HEK293 (cell line): ENCODE results near the gene PDGFD.

Experiments used
- CTCF ChIA-PET: fragments of 350-600 bp; formaldehyde crosslinking; extraction: SDS; loops from one replicate; lab custom pipeline; 2021; ENCODE audit warnings: antibody characterized with exemption; lab: Yijun Ruan, JAX
- POLR2A ChIA-PET: fragments of 300-600 bp; formaldehyde crosslinking; extraction: SDS; loops from one replicate; lab custom pipeline; 2020; ENCODE audit warnings: antibody characterized with exemption, inconsistent platforms; lab: Yijun Ruan, JAX
- H3K27ac ChIP-seq: fragments of 200-500 bp; sonication (Bioruptor generic); 2 replicates; pipeline ENCODE4 v1.5.1; 2014; ENCODE audit warnings: low read depth, low read length, control low read depth, inconsistent platforms; ENCODE audit errors: extremely low read depth
- H3K36me3 ChIP-seq, 2 experiments: fragments of 200-500 bp in 1 of 2; sonication (Bioruptor generic) in 1 of 2; 1 replicate in 1 of 2; 2 replicates in 1 of 2; pipeline ENCODE4 v1.5.1; 2014 to 2017; ENCODE audit warnings: inconsistent platforms in 2 of 2, low read length in 2 of 2; ENCODE audit not compliant: control insufficient read depth in 2 of 2, insufficient read depth in 1 of 2
- H3K4me1 ChIP-seq: fragments of 200-500 bp; sonication (Bioruptor generic); 2 replicates; pipeline ENCODE4 v1.5.1; 2014; ENCODE audit warnings: mild to moderate bottlenecking, low read length, inconsistent platforms; ENCODE audit not compliant: control insufficient read depth, insufficient read depth
- H3K4me3 ChIP-seq: 2 replicates; pipeline ENCODE4 v1.5.1; 2011; ENCODE audit warnings: low read depth, mild to moderate bottlenecking, control low read depth, low read length, moderate library complexity
- H3K9me3 ChIP-seq: fragments of 200-500 bp; sonication (Bioruptor generic); 2 replicates; pipeline ENCODE4 v1.5.1; 2014; ENCODE audit warnings: low read depth, low read length, inconsistent platforms; ENCODE audit not compliant: control insufficient read depth, insufficient read depth
- BCL11B ChIP-seq: fragments of 450-650 bp; formaldehyde crosslinking; IDR thresholded peaks from 2 replicates; pipeline ENCODE4 v1.5.1; 2016; ENCODE audit warnings: low read depth, missing biosample characterization, missing genetic modification characterization
- EGR2 ChIP-seq: fragments of 450-650 bp; formaldehyde crosslinking; IDR thresholded peaks from 2 replicates; pipeline ENCODE4 v1.5.1; 2016; ENCODE audit warnings: low read depth, missing biosample characterization, missing genetic modification characterization
- HIC1 ChIP-seq: fragments of 450-650 bp; formaldehyde crosslinking; IDR thresholded peaks from 2 replicates; pipeline ENCODE4 v1.5.1; 2016; ENCODE audit warnings: missing biosample characterization, missing genetic modification characterization
- MEIS1 ChIP-seq: sonication (generic); formaldehyde crosslinking; IDR thresholded peaks from 2 replicates; pipeline ENCODE4 v1.8.1; 2022; ENCODE audit warnings: missing genetic modification reagents, mild to moderate bottlenecking, borderline replicate concordance
- PATZ1 ChIP-seq: fragments of 450-650 bp; formaldehyde crosslinking; IDR thresholded peaks from 2 replicates; pipeline ENCODE4 v1.5.1; 2016; ENCODE audit warnings: missing biosample characterization, missing genetic modification characterization
- PRDM4 ChIP-seq: fragments of 450-650 bp; formaldehyde crosslinking; IDR thresholded peaks from 2 replicates; pipeline ENCODE4 v1.5.1; 2017; ENCODE audit warnings: missing biosample characterization, missing genetic modification characterization
- ZBTB10 ChIP-seq: fragments of 450-650 bp; formaldehyde crosslinking; IDR thresholded peaks from 2 replicates; pipeline ENCODE4 v1.5.1; 2016; ENCODE audit warnings: missing biosample characterization, missing genetic modification characterization
- ZBTB17 ChIP-seq: fragments of 450-650 bp; formaldehyde crosslinking; IDR thresholded peaks from 2 replicates; pipeline ENCODE4 v1.5.1; 2016; ENCODE audit warnings: missing biosample characterization, missing genetic modification characterization
- ZBTB8A ChIP-seq: fragments of 450-650 bp; formaldehyde crosslinking; IDR thresholded peaks from 2 replicates; pipeline ENCODE4 v1.5.1; 2016; ENCODE audit warnings: missing biosample characterization, missing genetic modification characterization
- ZNF354C ChIP-seq: fragments of 450-650 bp; formaldehyde crosslinking; IDR thresholded peaks from 2 replicates; pipeline ENCODE4 v1.5.1; 2016; ENCODE audit warnings: missing biosample characterization, missing genetic modification characterization, low read depth, borderline replicate concordance
- ZNF416 ChIP-seq: fragments of 450-650 bp; formaldehyde crosslinking; IDR thresholded peaks from 2 replicates; pipeline ENCODE4 v1.5.1; 2016; ENCODE audit warnings: missing biosample characterization, missing genetic modification characterization
- ZNF513 ChIP-seq: fragments of 450-650 bp; IDR thresholded peaks from 2 replicates; pipeline ENCODE4 v1.5.1; 2018; ENCODE audit warnings: missing biosample characterization, missing genetic modification characterization
- ZNF521 ChIP-seq: fragments of 450-650 bp; formaldehyde crosslinking; IDR thresholded peaks from 2 replicates; pipeline ENCODE4 v1.5.1; 2017; ENCODE audit warnings: missing biosample characterization, mild to moderate bottlenecking, missing genetic modification characterization
- ZNF664 ChIP-seq: fragments of 450-650 bp; formaldehyde crosslinking; IDR thresholded peaks from 2 replicates; pipeline ENCODE4 v1.5.1; 2016; ENCODE audit warnings: missing biosample characterization, missing genetic modification characterization
- ZNF707 ChIP-seq: fragments of 450-650 bp; formaldehyde crosslinking; IDR thresholded peaks from 2 replicates; pipeline ENCODE4 v1.5.1; 2016; ENCODE audit warnings: missing biosample characterization, missing genetic modification characterization

PDGFD gene

GRCh38 chr11:104206936-104207335 lies 43.0 kb upstream of the PDGFD start:
- H3K4me1 ChIP-seq = no peaks in the 10 kb centered on the region
- H3K9me3 ChIP-seq = no peaks in the 10 kb centered on the region
- ChIA-PET POLR2A (no interaction called here), CTCF (interaction anchor here (0.7 to 0.9 kb wide), 2 partner anchors 35 to 219 kb away, joined by 3 read pairs; no protein-coding TSS in a partner anchor)
- no peaks in the 10 kb centered on the region for H3K36me3 ChIP-seq
- no peak overlapping the region for H3K27ac ChIP-seq
- H3K4me3 ChIP-seq = no peak overlapping the region
- no peak for TF ChIP-seq ZBTB8A (tag by site-specific recombination)
- no peak for TF ChIP-seq EGR2
- TF ChIP-seq ZNF707 = no peak
- TF ChIP-seq ZNF513 (tag by site-specific recombination) = no peak
- TF ChIP-seq ZNF521 (tag by site-specific recombination) = no peak
- no peak for TF ChIP-seq HIC1 (tag by site-specific recombination)
- TF ChIP-seq ZNF416 (tag by site-specific recombination) = no peak
- TF ChIP-seq PATZ1 (tag by site-specific recombination) = no peak
- TF ChIP-seq PRDM4 = no peak
- TF ChIP-seq ZNF354C (tag by site-specific recombination) = no peak
- no peak for TF ChIP-seq BCL11B (tag by site-specific recombination)
- TF ChIP-seq ZNF664 (tag by site-specific recombination) = no peak
- TF ChIP-seq ZBTB10 (tag by site-specific recombination) = no peak
- TF ChIP-seq MEIS1 (CRISPR knock-in tag) = no peak
- no peak for TF ChIP-seq ZBTB17 (tag by site-specific recombination)
